ENCODE measurements around the gene COBL.

Gene COBL

DNA sequence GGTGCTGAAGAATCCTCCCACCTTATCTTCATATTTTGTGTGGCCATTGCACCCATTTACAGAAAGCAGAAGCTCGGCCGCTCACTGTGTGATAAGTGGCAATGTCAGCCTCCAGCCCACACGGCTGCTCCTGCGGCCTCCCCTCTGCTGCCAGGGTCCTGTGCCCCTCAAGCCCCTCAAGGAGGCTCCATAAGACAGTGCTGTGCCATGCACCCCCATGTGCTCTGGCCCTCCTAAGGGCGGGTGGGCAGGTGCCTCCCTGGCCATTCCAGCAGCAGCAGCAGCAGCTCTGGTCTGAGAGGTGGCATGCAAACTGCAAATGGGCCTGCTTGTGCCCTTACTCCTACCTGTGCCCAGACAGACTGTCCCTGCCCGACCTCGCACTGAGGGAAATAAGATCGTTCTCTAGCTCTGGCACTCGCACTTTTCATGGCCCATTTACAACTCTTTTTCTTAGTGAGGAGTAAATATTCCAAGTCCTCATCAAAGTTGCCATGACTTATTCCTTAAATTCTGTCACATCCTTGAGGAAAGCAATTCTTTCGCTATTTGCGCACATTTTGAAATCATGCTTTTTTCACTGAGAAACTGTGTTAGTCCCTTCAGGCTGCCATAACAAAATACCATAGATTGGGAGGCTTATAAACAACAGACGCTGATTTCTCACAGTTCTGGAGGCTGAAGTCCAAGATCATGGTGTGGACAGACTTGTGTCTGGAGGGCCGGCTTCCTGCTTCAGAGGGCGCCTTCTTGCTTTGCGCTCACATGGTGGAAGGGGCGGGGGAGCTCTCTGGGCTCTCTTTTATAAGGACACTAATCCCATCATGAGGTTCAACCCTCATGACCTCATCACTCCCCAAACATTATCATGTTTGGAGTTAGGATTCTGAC lies 187.8 kb downstream of the COBL start:
- no peak overlapping the region for H3K4me3 ChIP-seq (ENCODE audit: low read depth, low read length)
- TF ChIP-seq, protein P1, sequence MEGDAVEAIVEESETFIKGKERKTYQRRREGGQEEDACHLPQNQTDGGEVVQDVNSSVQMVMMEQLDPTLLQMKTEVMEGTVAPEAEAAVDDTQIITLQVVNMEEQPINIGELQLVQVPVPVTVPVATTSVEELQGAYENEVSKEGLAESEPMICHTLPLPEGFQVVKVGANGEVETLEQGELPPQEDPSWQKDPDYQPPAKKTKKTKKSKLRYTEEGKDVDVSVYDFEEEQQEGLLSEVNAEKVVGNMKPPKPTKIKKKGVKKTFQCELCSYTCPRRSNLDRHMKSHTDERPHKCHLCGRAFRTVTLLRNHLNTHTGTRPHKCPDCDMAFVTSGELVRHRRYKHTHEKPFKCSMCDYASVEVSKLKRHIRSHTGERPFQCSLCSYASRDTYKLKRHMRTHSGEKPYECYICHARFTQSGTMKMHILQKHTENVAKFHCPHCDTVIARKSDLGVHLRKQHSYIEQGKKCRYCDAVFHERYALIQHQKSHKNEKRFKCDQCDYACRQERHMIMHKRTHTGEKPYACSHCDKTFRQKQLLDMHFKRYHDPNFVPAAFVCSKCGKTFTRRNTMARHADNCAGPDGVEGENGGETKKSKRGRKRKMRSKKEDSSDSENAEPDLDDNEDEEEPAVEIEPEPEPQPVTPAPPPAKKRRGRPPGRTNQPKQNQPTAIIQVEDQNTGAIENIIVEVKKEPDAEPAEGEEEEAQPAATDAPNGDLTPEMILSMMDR (IDR thresholded peaks at IDR 0.05; ENCODE audit: low read depth, low read length, missing control alignments), result no peak
- no peak for DNase-seq (ENCODE audit: low read depth)
- in situ Hi-C loops (cut with HindIII; ENCODE audit: low sequenced_read_pairs), result loop anchor here (25.0 kb wide), 2 partner anchors 541 to 641 kb away; no protein-coding TSS in a partner anchor

DNA sequence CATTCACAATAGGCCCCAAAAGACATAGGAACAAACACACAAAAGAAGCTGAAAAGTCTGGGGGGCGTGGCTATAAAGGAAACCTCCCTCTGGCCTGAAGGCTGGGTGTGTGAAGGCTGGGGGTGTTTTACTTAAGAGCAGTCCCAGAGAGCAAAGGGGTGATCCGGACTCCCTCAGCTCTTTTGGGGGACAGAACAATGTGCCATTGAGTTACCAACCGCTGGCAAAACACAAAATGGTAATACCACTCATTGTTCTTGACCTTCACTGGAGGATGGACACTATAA lies 189.0 kb downstream of the COBL start:
- H3K4me3 ChIP-seq (ENCODE audit: low read depth, low read length), result no peak overlapping the region
- no peak for DNase-seq (ENCODE audit: low read depth)
- TF ChIP-seq, protein P1 (IDR thresholded peaks at IDR 0.05; ENCODE audit: low read depth, low read length, missing control alignments), result no peak
- in situ Hi-C loops (cut with HindIII; ENCODE audit: low sequenced_read_pairs), result loop anchor here (25.0 kb wide), 2 partner anchors 540 to 640 kb away; no protein-coding TSS in a partner anchor

DNA sequence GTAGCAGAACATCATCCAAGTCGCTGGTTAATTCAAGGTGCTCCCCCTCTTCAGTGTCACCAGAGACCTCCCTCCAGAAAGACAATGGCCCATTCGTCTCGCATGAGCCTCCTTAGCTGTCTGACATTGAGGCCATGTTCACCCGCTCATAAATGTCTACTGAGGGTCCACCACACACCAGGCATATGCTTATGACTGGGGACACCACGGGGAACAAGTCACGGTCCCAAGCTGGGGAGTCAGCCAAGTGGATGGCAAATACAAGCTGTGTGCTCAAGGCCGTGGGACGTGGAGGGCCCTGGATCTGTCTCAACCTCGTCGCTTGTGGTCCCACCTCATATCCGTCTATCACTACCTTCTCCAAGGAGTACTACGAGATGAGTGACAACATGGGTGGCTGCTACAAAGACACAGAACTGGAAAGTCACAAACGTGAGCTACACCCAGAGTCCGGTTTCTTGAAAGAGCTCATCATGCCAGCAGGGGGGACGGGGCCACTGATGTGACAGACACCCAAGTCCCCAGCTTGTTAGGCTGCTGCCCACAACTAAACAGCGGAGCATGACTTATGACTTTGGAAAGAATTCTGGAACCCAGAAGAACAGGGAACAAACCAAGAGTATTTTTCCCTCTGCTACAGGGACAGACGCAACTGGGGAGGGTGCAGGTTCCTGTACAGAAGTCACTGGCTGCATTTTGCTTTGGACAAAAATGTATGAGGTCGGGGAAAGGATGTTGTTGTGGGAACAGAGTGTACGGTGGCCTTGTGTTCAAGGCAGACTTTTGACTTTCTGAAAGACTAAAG lies 189.6 kb downstream of the COBL start:
- TF ChIP-seq, protein P1 (IDR thresholded peaks at IDR 0.05; ENCODE audit: low read depth, low read length, missing control alignments), result no peak
- DNase-seq (ENCODE audit: low read depth), result no peak
- in situ Hi-C loops (cut with HindIII; ENCODE audit: low sequenced_read_pairs), result loop anchor here (25.0 kb wide), 2 partner anchors 540 to 640 kb away; no protein-coding TSS in a partner anchor
- no peak overlapping the region for H3K4me3 ChIP-seq (ENCODE audit: low read depth, low read length)

DNA sequence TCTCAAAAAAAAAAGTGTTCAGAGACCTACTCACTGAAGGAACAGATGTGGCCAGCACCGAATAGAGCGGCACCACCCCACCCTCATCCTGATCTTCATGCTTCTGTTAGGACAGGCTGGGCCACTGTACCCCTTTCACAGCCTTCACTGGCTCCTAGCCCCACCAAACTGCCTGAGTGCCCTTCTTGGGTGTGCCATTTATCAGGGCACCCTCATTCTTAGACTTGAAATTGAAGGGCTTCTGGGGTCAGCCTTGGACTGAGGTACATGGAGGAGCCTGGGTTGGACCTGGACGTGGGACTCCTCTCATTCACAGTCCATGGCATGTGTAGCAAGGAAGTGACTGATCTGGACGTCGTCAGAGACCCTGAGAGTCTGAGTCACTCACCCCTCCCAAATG lies 190.3 kb downstream of the COBL start:
- in situ Hi-C loops (cut with HindIII; ENCODE audit: low sequenced_read_pairs), result loop anchor here (25.0 kb wide), 2 partner anchors 539 to 639 kb away; no protein-coding TSS in a partner anchor
- H3K4me3 ChIP-seq (ENCODE audit: low read depth, low read length), result no peak overlapping the region
- no peak for DNase-seq (ENCODE audit: low read depth)
- TF ChIP-seq, protein P1 (IDR thresholded peaks at IDR 0.05; ENCODE audit: low read depth, low read length, missing control alignments), result no peak

DNA sequence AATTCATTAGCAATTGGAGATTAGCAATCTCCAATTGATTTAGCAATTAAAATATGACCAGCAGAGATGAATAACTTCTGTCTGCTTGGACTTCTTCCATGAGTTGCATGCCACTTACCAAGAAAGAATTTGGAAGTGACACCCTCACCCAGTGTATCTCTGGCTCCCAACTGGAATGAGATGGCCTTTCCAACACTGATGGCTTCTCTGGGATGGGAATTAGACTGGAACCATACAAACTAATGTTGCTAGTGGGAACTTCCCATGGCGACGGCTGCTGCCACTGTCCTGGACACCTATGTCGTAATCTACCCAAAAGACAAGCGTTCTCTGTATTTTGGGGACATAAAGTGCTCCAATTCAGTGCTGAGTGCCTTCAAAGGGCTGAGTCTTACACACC lies 192.3 kb downstream of the COBL start:
- in situ Hi-C loops (cut with HindIII; ENCODE audit: low sequenced_read_pairs), result no loop called here
- no peak overlapping the region for H3K4me3 ChIP-seq (ENCODE audit: low read depth, low read length)
- TF ChIP-seq, protein P1 (IDR thresholded peaks at IDR 0.05; ENCODE audit: low read depth, low read length, missing control alignments), result no peak
- DNase-seq (ENCODE audit: low read depth), result no peak

DNA sequence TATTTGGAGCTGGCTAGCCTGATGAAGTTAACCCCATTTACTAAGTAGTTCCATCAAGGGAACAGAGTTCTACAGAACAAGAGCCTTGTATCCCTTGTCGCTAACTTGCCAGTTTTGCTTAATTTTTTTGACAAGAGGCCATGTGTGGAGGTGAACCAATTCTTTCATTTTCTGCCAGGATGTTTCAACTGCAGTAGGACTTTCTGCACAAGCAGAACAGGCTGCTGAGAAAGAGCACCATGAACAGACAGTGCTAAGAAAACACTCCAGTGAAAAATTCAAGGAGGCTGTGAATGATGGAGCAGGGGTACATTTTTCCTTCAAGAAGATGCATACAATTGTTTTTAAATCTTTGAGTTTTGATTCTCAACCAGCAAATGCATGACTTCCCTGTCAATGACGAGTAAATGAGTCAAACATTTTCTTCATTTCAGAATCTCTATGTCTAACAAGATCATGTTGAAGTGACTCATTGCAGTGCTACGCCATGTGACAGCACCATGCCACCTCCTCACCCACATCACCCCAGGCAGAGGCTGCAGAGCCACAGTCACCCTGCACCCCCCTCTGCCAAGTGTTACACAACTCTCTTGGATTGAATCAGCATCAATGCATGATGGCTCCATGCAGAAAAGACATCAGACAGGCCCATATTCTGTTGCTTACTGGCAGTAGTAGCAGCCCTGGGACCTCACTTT lies 193.1 kb downstream of the COBL start:
- in situ Hi-C loops (cut with HindIII; ENCODE audit: low sequenced_read_pairs), result no loop called here
- DNase-seq (ENCODE audit: low read depth), result peak; percentile 12
- TF ChIP-seq, protein P1 (IDR thresholded peaks at IDR 0.05; ENCODE audit: low read depth, low read length, missing control alignments), result no peak
- no peak overlapping the region for H3K4me3 ChIP-seq (ENCODE audit: low read depth, low read length)
